Stimulated activated CD8-positive, alpha-beta memory T cell treated with anti-CD3 and anti-CD28 coated beads, Interleukin-4, amount 100 ng/mL, for 1 hour (primary cell): ENCODE measurements around the gene PTPRM.

Experiments used
- DNase-seq, 2 donors: peaks; one replicate each; pipeline ENCODE4 v3.0.0-alpha.2; 2020; ENCODE audit warnings: low read depth in 2 of 2, low spot score in 1 of 2

Gene PTPRM

DNA sequence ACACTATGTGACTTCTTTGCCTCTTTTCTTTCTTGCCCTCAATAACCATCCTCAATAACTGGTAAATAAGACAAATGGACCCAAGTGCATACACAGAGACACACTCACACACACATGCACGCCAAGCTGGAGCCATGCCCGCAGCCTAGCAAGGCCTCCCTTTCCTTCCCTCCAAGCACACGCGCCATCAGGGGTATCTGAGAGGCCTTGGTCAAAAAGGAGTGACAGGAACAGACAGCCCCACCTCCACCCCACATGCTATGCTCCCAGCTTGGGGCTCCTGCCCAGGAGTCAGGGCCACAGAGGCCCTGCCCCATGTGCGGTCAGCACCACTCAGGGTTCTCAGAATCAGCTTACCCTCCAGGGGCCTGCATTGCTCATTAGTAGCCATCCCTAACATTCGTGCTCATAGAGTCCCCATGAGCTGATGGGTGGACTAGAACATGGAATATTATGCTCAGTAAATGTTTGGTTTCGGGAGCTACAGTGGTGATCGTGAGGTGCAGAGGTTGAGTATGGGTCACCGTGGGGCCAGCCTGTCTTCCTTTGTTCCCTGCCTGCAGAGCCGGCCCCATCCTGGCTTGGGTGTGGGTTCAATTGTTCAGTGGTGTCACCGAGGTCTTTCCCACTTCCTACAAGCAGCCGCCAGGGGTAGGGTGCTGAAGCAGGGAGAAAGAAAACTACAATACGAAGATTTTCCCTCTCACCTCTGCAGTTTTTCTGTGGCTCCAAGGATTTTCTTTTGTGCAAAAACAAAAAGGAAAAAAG lies 884.0 kb downstream of the PTPRM start:
- DNase-seq = no peak

- DNase-seq = no peak
Measured at GRCh38 chr18:8453528-8453927, 886.4 kb downstream of the PTPRM start.

- no peak for DNase-seq
Measured at GRCh38 chr18:8454136-8454535, 887.0 kb downstream of the PTPRM start.

DNA sequence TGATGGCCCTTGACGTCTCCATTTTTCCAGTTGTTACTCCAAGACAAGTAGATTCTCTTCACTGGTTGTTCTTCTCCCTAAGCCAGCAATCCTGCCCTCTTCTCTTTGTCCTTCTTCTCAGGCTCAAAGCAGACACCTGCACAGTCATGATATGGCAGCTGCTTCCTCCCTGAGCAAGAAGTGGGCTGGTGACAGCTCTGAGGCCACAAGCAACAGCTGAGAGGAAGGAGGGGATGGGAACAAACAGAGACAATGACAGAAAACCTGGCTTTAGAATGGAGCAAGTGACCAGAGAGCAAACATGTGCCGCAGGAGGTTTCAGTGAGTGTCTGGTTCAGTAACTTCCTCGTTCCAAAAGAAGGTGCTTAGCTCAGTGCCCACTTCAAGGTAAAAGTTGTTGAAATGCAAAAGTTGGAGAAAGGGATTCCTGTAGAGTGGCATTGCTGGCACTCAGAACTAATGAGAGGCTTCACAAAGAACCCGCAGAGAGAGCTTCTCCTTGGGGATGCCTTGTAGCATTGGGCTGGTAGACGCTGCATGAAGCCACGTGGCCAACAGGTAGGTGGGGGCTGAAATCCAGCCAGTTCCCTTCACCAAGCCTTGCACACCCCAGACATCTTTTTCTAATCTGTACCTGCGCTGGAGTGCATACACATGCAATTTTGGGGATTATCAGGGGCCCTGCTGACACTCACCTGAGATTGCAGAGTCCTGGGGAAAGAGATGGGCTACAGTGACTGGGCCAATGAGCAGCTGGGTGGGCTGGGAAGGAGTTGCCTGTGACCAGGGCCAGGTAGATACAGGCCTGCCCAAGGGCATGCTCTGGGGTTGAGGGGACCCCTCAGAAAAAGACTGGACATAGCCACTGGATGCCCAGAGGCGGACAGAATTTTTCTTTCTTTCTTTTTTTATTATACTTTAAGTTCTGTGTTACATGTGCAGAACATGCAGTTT lies 888.8 kb downstream of the PTPRM start:
- DNase-seq = no peak
